SKM-1 (cell line): ENCODE results near the gene SLK.

Experiments used
- DNase-seq: peaks from one replicate; lab custom pipeline; 2025; ENCODE audit not compliant: unreplicated experiment; lab: John Stamatoyannopoulos, UW

SLK gene

GRCh38 chr10:103941801-103942200 lies 25.1 kb upstream of the SLK start:
- DNase-seq = no peak

GRCh38 chr10:103942866-103943265 lies 24.1 kb upstream of the SLK start:
- DNase-seq = no peak

- DNase-seq = no peak
Measured at GRCh38 chr10:103947799-103948516, 19.0 kb upstream of the SLK start.

GRCh38 chr10:103949728-103950127 lies 17.2 kb upstream of the SLK start:
- DNase-seq = no peak

- DNase-seq = no peak
Measured at GRCh38 chr10:103951183-103951582, 15.8 kb upstream of the SLK start.

GRCh38 chr10:103951942-103952341 lies 15.0 kb upstream of the SLK start:
- DNase-seq = no peak

GRCh38 chr10:103954543-103954942 lies 12.4 kb upstream of the SLK start:
- DNase-seq = no peak

- DNase-seq = no peak
Measured at GRCh38 chr10:103958996-103959395, 7.9 kb upstream of the SLK start.

- DNase-seq = no peak
Measured at GRCh38 chr10:103960103-103960502, 6.8 kb upstream of the SLK start.

- DNase-seq = no peak
Measured at GRCh38 chr10:103967448-103968071, 620 bp downstream of the SLK start.

- DNase-seq = no peak
Measured at GRCh38 chr10:103968441-103969391, 1.8 kb downstream of the SLK start.

- DNase-seq = no peak
Measured at GRCh38 chr10:103969436-103969835, 2.5 kb downstream of the SLK start.

- no peak for DNase-seq
Measured at GRCh38 chr10:103969857-103970627, 3.1 kb downstream of the SLK start.

- DNase-seq = no peak
Measured at GRCh38 chr10:103975169-103975568, 8.2 kb downstream of the SLK start.

GRCh38 chr10:103977204-103977603 lies 10.3 kb downstream of the SLK start:
- DNase-seq = no peak

- DNase-seq = no peak
Measured at GRCh38 chr10:103979530-103979929, 12.6 kb downstream of the SLK start.

GRCh38 chr10:103980288-103980906 lies 13.5 kb downstream of the SLK start:
- no peak for DNase-seq

- no peak for DNase-seq
Measured at GRCh38 chr10:103982639-103983038, 15.7 kb downstream of the SLK start.

GRCh38 chr10:103983367-103983911 lies 16.5 kb downstream of the SLK start:
- DNase-seq = no peak

GRCh38 chr10:103985726-103986125 lies 18.8 kb downstream of the SLK start:
- no peak for DNase-seq
